GM12891 (cell line): ENCODE measurements around the gene TMEM164.

Experiments
- PAX5 ChIP-seq: IDR thresholded peaks from 2 replicates; pipeline ENCODE4 v1.6.1; 2011; ENCODE audit warnings: low read length, moderate library complexity, mild to moderate bottlenecking; ENCODE audit not compliant: insufficient read depth, severe bottlenecking
- POLR2A ChIP-seq: IDR thresholded peaks from 2 replicates; pipeline ENCODE4 v1.6.1; 2011; ENCODE audit warnings: low read depth, low read length, control low read depth
- POLR2AphosphoS5 ChIP-seq: IDR thresholded peaks from 2 replicates; pipeline ENCODE4 v1.6.1; 2011; ENCODE audit warnings: low read depth, low read length, control low read depth
- SPI1 ChIP-seq: IDR thresholded peaks from 2 replicates; pipeline ENCODE4 v1.6.1; 2011; ENCODE audit warnings: low read depth, low read length, control low read depth
- TAF1 ChIP-seq: IDR thresholded peaks from 2 replicates; pipeline ENCODE4 v1.6.1; 2011; ENCODE audit warnings: low read depth, low read length, control low read depth

GRCh38 chrX:110012818-110013485, 10.0 kb downstream of the TMEM164 start:
- TF ChIP-seq POLR2A, result no peak
- TF ChIP-seq POLR2AphosphoS5, result no peak
- no peak for TF ChIP-seq TAF1
- no peak for TF ChIP-seq PAX5
- no peak for TF ChIP-seq SPI1
